Pancreas (tissue), 10 donors: ENCODE measurements around the gene ELANE. TPM values are rescaled to one million over a fixed set of nuclear protein-coding genes. Genes with fewer than 3 reads are reported as not detected.

Source experiments
- ATAC-seq, 4 donors: fragments of 200-7000 bp; cut with Tn5 transposase; one replicate each; pipeline versions ENCODE4 v1.8.0 to v1.9.1; 2020; ENCODE audit warnings: mild to moderate bottlenecking in 4 of 4, moderate library complexity in 4 of 4
- DNase-seq, 6 donors: peaks; one replicate each; pipeline ENCODE4 v3.0.0-alpha.2; 2020
- FAIRE-seq: peaks from 2 replicates; lab custom pipeline; 2012; peaks lifted over from hg19 to GRCh38; lab: Jason Lieb, UNC
- H3K27ac ChIP-seq, 4 donors: fragments of 200-600 bp; sonication (generic); 1 replicate in 3 of 4; 2 replicates in 1 of 4; pipeline versions ENCODE4 v1.5.0 to v1.8.0; 2020
- H3K27me3 ChIP-seq, 4 donors: fragments of 200-600 bp; one replicate each; pipeline ENCODE4 v1.8.0; 2021
- H3K36me3 ChIP-seq, 3 donors: fragments of 200-600 bp; sonication (generic) in 1 of 3; one replicate each; pipeline versions ENCODE4 v1.5.0 to v1.8.0; 2020 to 2021
- H3K4me1 ChIP-seq, 3 donors: fragments of 200-600 bp; one replicate each; pipeline ENCODE4 v1.8.0; 2021
- H3K4me3 ChIP-seq, 4 donors: fragments of 200-600 bp; sonication (generic) in 2 of 4; one replicate each; pipeline versions ENCODE4 v1.5.0 to v1.8.0; 2020 to 2021
- H3K9me3 ChIP-seq, 4 donors: fragments of 200-600 bp; one replicate each; pipeline ENCODE4 v1.8.0; 2021
- CTCF ChIP-seq, 4 donors: fragments of 200-600 bp; sonication (generic) in 3 of 4; IDR thresholded peaks; one replicate each; pipeline versions ENCODE4 v1.5.0 to v1.8.0; 2021; ENCODE audit warnings: antibody characterized with exemption in 4 of 4
- WGBS, 2 donors: extraction: QIAGEN DNeasy Blood & Tissue Kit; methylation state at CpG; one replicate each; pipeline ENCODE4 v1.1.7; 2013; 5-methylcytosine and 5-hydroxymethylcytosine counted together
- intact Hi-C, 3 donors: fragments of 100-400 bp; cut with DNase I; formaldehyde crosslinking; loops; one replicate each; pipeline versions ENCODE4 v1.11.1 to v1.14.2; 2022
- polyA plus RNA-seq, 2 donors: library from polyadenylated mRNA; stranded (reverse); fragments of 200-250 nt; gene quantifications; one replicate each; pipeline ENCODE4 v1.2.3, GENCODE V29; 2013
- total RNA-seq, 6 donors: library from RNA; stranded (reverse); fragmentation: NEBNext Ultra II Directional in 4 of 6; extraction: Animal tissue kit (Norgen Biotek cat#: 25700) in 4 of 6; gene quantifications; one replicate each; pipeline versions ENCODE4 v1.2.1 to v1.2.4, GENCODE V29; 2021 to 2023
- donor health status: healthy with polysubstance abuse.
- donor health status: DM: no; HTN: no; CAD: no; lungs with moderate emphysema.
- donor health status: DM: no; HTN: no; CAD: no.
- donor health status: control.
- donor health status: control.
- donor health status: Bipolar disorder and iron deficiency.
- donor health status: DM: yes; HTN: yes; CAD: no.
- donor health status: DM: no; HTN: no; CAD: no.
- donor health status: DM: no; HTN: no; CAD: no.
- donor health status: DM: yes; HTN: yes; CAD: no.

The ELANE gene
- total and polyA plus RNA-seq, 8 donors: 0.16 to 0.57 (median 0.27) TPM; not detected in 4

GRCh38 chr19:825897-826644, 26.0 kb upstream of the ELANE start:
- WGBS, 2 donors: 78 to 84% methylated on average over 19 of the region's 19 CpGs
- H3K27ac ChIP-seq: no peak overlapping the region
- no peaks in the 10 kb centered on the region for H3K36me3 ChIP-seq
- TF ChIP-seq CTCF (IDR thresholded peaks at IDR 0.05): no peak
- no peak for DNase-seq
- no peak for FAIRE-seq
- H3K4me1 ChIP-seq: peaks cover 0 to 5% (median 0%) of the 10 kb centered on the region in 3 donors
- peaks cover 0 to 9% (median 3%) of the 10 kb centered on the region in 4 donors for H3K27me3 ChIP-seq
- H3K4me3 ChIP-seq: no peak overlapping the region
- no peaks in the 10 kb centered on the region for H3K9me3 ChIP-seq
- intact Hi-C loops: no loop called here
- no peak for ATAC-seq

GRCh38 chr19:827314-827709, 24.8 kb upstream of the ELANE start:
- FAIRE-seq: no peak

GRCh38 chr19:827710-828321, 24.3 kb upstream of the ELANE start, which contains the start of gene AZU1:
TSS of gene AZU1 (plus strand) at chr19:827837. CDS start at chr19:827847, 10 bp downstream.
- peak in 2 of 6 donors; percentile 31 to 70 for DNase-seq
- Histone ChIP-seq H3K27ac (no peak within 1 kb of the TSS), H3K27me3 (peaks cover 0 to 9% (median 0%) of the 10 kb centered on the region in 4 donors)

More at GRCh38 chr19:827314-827709, 24.8 kb upstream of the ELANE start:
- H3K4me1 ChIP-seq: no peaks in the 10 kb centered on the region
- H3K36me3 ChIP-seq: no peaks in the 10 kb centered on the region
- intact Hi-C loops: no loop called here
- H3K27me3 ChIP-seq: peaks cover 0 to 9% (median 2%) of the 10 kb centered on the region in 4 donors
- no peak overlapping the region for H3K4me3 ChIP-seq
- ATAC-seq: no peak
- H3K9me3 ChIP-seq: no peaks in the 10 kb centered on the region
- no peak for TF ChIP-seq CTCF (IDR thresholded peaks at IDR 0.05)
- DNase-seq: peak in 2 of 6 donors; percentile 47
- 78 to 87% methylated on average over 11 of the region's 11 CpGs for WGBS, 2 donors
- H3K27ac ChIP-seq: no peak overlapping the region

GRCh38 chr19:829129-829758, 22.9 kb upstream of the ELANE start:
- Histone ChIP-seq H3K4me1 (no peaks in the 10 kb centered on the region), H3K4me3 (no peak overlapping the region), H3K27me3 (no peaks in the 10 kb centered on the region), H3K27ac (no peak overlapping the region), H3K36me3 (no peaks in the 10 kb centered on the region), H3K9me3 (no peaks in the 10 kb centered on the region)
- intact Hi-C loops: no loop called here
- ATAC-seq (no peak), DNase-seq (no peak), FAIRE-seq (no peak)
- no peak for TF ChIP-seq CTCF (IDR thresholded peaks at IDR 0.05)
- 65 to 70% methylated on average over 17 to 18 of the region's 18 CpGs for WGBS, 2 donors

More at GRCh38 chr19:827710-828321, 24.3 kb upstream of the ELANE start, which contains the start of gene AZU1:
- H3K4me3 ChIP-seq: no peak within 1 kb of the TSS
- H3K36me3 ChIP-seq: no peaks in the 10 kb centered on the region
- intact Hi-C loops: no loop called here
- FAIRE-seq (no peak), ATAC-seq (peak in 2 of 4 donors; percentile 15 to 16)
- no peaks in the 10 kb centered on the region for H3K9me3 ChIP-seq
- 75 to 76% methylated on average over 23 to 33 of the region's 33 CpGs for WGBS, 2 donors
- H3K4me1 ChIP-seq: no peaks in the 10 kb centered on the region
- no peak for TF ChIP-seq CTCF (IDR thresholded peaks at IDR 0.05)
